Heart right ventricle (tissue), 16 donors: ENCODE data around the gene NARF. TPM values are rescaled to one million over a fixed set of nuclear protein-coding genes. Genes with fewer than 3 reads are reported as not detected.

ENCODE experiments used
- ATAC-seq, 8 donors: fragments of 200-7000 bp; cut with Tn5 transposase; one replicate each; pipeline ENCODE4 v1.9.1; 2020; ENCODE audit warnings: mild to moderate bottlenecking in 8 of 8, moderate library complexity in 8 of 8, moderate number of reproducible peaks in 1 of 8
- DNase-seq, 2 donors: peaks; one replicate each; pipeline ENCODE4 v3.0.0-alpha.2; 2020
- H3K27ac ChIP-seq, 10 donors: fragments of 200-600 bp; sonication (generic) in 2 of 10; one replicate each; pipeline versions ENCODE4 v1.5.0 to v1.8.0; 2020 to 2022; ENCODE audit warnings: mild to moderate bottlenecking in 3 of 10
- H3K27me3 ChIP-seq, 7 donors: fragments of 200-600 bp; one replicate each; pipeline ENCODE4 v1.8.0; 2021 to 2022; ENCODE audit warnings: mild to moderate bottlenecking in 2 of 7
- H3K36me3 ChIP-seq, 9 donors: fragments of 200-600 bp; sonication (generic) in 1 of 9; one replicate each; pipeline versions ENCODE4 v1.5.0 to v1.8.0; 2020 to 2022; ENCODE audit warnings: mild to moderate bottlenecking in 2 of 9
- H3K4me1 ChIP-seq, 9 donors: fragments of 200-600 bp; sonication (generic) in 1 of 9; one replicate each; pipeline versions ENCODE4 v1.5.0 to v1.8.0; 2020 to 2022; ENCODE audit warnings: mild to moderate bottlenecking in 4 of 9
- H3K4me3 ChIP-seq, 10 donors: fragments of 200-600 bp; sonication (generic) in 2 of 10; one replicate each; pipeline versions ENCODE4 v1.5.0 to v1.8.0; 2020 to 2022; ENCODE audit warnings: mild to moderate bottlenecking in 7 of 10, moderate library complexity in 2 of 10
- H3K9me3 ChIP-seq, 11 donors: fragments of 200-600 bp in 10 of 11; sonication (generic) in 2 of 11; one replicate each; pipeline versions ENCODE4 v1.5.0 to v1.8.0; 2013 to 2022; ENCODE audit warnings: mild to moderate bottlenecking in 2 of 11, control low read depth in 1 of 11, moderate library complexity in 1 of 11
- CTCF ChIP-seq, 9 donors: fragments of 200-600 bp; sonication (generic) in 2 of 9; IDR thresholded peaks; one replicate each; pipeline versions ENCODE4 v1.5.0 to v1.8.0; 2021 to 2022; ENCODE audit warnings: antibody characterized with exemption in 9 of 9, mild to moderate bottlenecking in 5 of 9, moderate library complexity in 1 of 9
- WGBS, 2 donors: extraction: QIAGEN DNeasy Blood & Tissue Kit; methylation state at CpG; one replicate each; pipeline ENCODE4 v1.1.7; 2013; ENCODE audit warnings: inconsistent platforms in 1 of 2; 5-methylcytosine and 5-hydroxymethylcytosine counted together
- intact Hi-C, 10 donors: fragments of 100-400 bp; cut with DNase I; formaldehyde crosslinking; loops; one replicate each; pipeline versions ENCODE4 v1.11.1 to v1.14.2; 2022
- polyA plus RNA-seq, 2 donors: library from polyadenylated mRNA; stranded (reverse); fragments of 200-250 nt; gene quantifications; one replicate each; pipeline ENCODE4 v1.2.3, GENCODE V29; 2013
- total RNA-seq, 10 donors: library from RNA; stranded (reverse); fragmentation: NEBNext Ultra II Directional in 3 of 10; extraction: Animal tissue kit (Norgen Biotek cat#: 25700) in 3 of 10; gene quantifications; one replicate each; pipeline versions ENCODE4 v1.2.1 to v1.2.4, GENCODE V29; 2021 to 2023
- donor health status: Arrhythmogenic right ventricular cardiomyopathy.
- donor health status: ischemic (EF 13 %, LVEDD 7.1; RV severe dilation, severe dysfunction).
- donor health status: healthy with polysubstance abuse.
- donor health status: DM: no; HTN: yes; CAD: no.
- donor health status: DM: no; HTN: no; CAD: no.
- donor health status: ischemic (EF 25% LVEDD 6.9; RV normal size, moderate dysfunction).
- donor health status: ischemic (EF 25% LVEDD 5.7; RV mildly dilated, moderate dysfunction).
- donor health status: healthy.
- donor health status: DM: yes; HTN: yes; CAD: no.
- donor health status: Ischemic cardiomyopathy.
- donor health status: ischemic (EF 35%, LVEDD 5.7; RV mildly dilated, moderate dysfunction).
- donor health status: nonischemic (EF 11% LVEDD 7.7; RV severe dilation, severe dysfunction).
- donor health status: DM: yes; HTN: yes; CAD: no.
- donor health status: PGD.
- donor health status: ischemic (EF 29% LVEDD 5.4; RV normal size, mild dysfunction).
- donor health status: nonischemic (EF 23%, LVEDD 6.1; RV moderate dilation, normal function).

The NARF gene
- total and polyA plus RNA-seq, 12 donors = 48.4 to 179 (median 64.5) TPM

- Histone ChIP-seq H3K27ac (no peak overlapping the region), H3K4me1 (peaks cover 0 to 4% (median 0%) of the 10 kb centered on the region in 9 donors), H3K27me3 (no peaks in the 10 kb centered on the region), H3K36me3 (peaks cover 0 to 28% (median 3%) of the 10 kb centered on the region in 9 donors), H3K4me3 (no peak overlapping the region), H3K9me3 (peaks cover 0 to 10% (median 6%) of the 10 kb centered on the region in 11 donors)
- ATAC-seq (no peak), DNase-seq (no peak)
- WGBS, 2 donors = 97 to 100% methylated on average over 2 of the region's 2 CpGs
- intact Hi-C loops = no loop called here
- no peak for TF ChIP-seq CTCF (IDR thresholded peaks at IDR 0.05)
These were observed 33.7 kb upstream of the NARF start for GRCh38 chr17:82424863-82425159.

- H3K36me3 ChIP-seq = peaks cover 0 to 38% (median 0%) of the 10 kb centered on the region in 9 donors
- intact Hi-C loops = no loop called here
- no peak for ATAC-seq
These were observed 30.0 kb upstream of the NARF start for GRCh38 chr17:82428546-82428945.

GRCh38 chr17:82429824-82430223 lies 28.7 kb upstream of the NARF start:
- Histone ChIP-seq H3K27me3 (no peaks in the 10 kb centered on the region), H3K4me3 (no peak overlapping the region), H3K36me3 (peaks cover 0 to 51% (median 4%) of the 10 kb centered on the region in 9 donors), H3K9me3 (no peaks in the 10 kb centered on the region), H3K27ac (no peak overlapping the region), H3K4me1 (peaks cover 0 to 7% (median 0%) of the 10 kb centered on the region in 9 donors)
- DNase-seq (no peak), ATAC-seq (no peak)
- intact Hi-C loops = no loop called here
- 91% methylated on average over 7 of the region's 7 CpGs for WGBS, 2 donors
- TF ChIP-seq CTCF (IDR thresholded peaks at IDR 0.05) = no peak

More at GRCh38 chr17:82428546-82428945, 30.0 kb upstream of the NARF start:
- TF ChIP-seq CTCF (IDR thresholded peaks at IDR 0.05) = no peak
- no peak overlapping the region for H3K27ac ChIP-seq
- H3K27me3 ChIP-seq = no peaks in the 10 kb centered on the region
- WGBS, 2 donors = 94 to 98% methylated on average over 3 of the region's 3 CpGs
- H3K4me3 ChIP-seq = no peak overlapping the region
- H3K9me3 ChIP-seq = no peaks in the 10 kb centered on the region
- no peak for DNase-seq
- no peaks in the 10 kb centered on the region for H3K4me1 ChIP-seq

GRCh38 chr17:82432017-82432416 lies 26.5 kb upstream of the NARF start:
- DNase-seq = no peak
- no peak for TF ChIP-seq CTCF (IDR thresholded peaks at IDR 0.05)
- peaks cover 0 to 72% (median 4%) of the 10 kb centered on the region in 9 donors for H3K36me3 ChIP-seq

More at GRCh38 chr17:82432017-82432416, 26.5 kb upstream of the NARF start:
- H3K4me1 ChIP-seq = peaks cover 0 to 7% (median 0%) of the 10 kb centered on the region in 9 donors
- WGBS, 2 donors = 78 to 88% methylated on average over 8 of the region's 8 CpGs
- H3K4me3 ChIP-seq = no peak overlapping the region
- ATAC-seq = no peak
- H3K9me3 ChIP-seq = no peaks in the 10 kb centered on the region
- intact Hi-C loops = no loop called here
- H3K27ac ChIP-seq = no peak overlapping the region
- H3K27me3 ChIP-seq = no peaks in the 10 kb centered on the region
